Caki2 (cell line): ENCODE measurements around the gene RIMBP2. TPM values are rescaled to one million over a fixed set of nuclear protein-coding genes. Genes with fewer than 3 reads are reported as not detected.

Source experiments
- total RNA-seq: library from RNA; depleted of rRNA; stranded (reverse); fragments of >200 nt; shearing (Covaris generic); gene quantifications from 2 replicates; pipeline ENCODE4 v1.2.3, GENCODE V29; 2014; ENCODE audit warnings: low replicate concordance; rRNA removed

RIMBP2 gene
- total RNA-seq, 1 experiment from 2014 or later: not detected

Other genes starting within 250 kb of the RIMBP2 start
- 26.6 and 30.8 TPM in 2 replicates for gene STX2, start 123.0 kb upstream of the RIMBP2 start, total RNA-seq
- gene RAN, start 155.8 kb upstream of the RIMBP2 start, total RNA-seq: 870 and 896 TPM in 2 replicates
- not detected in 2 replicates for gene ADGRD1, start 237.6 kb upstream of the RIMBP2 start, total RNA-seq